Fibroblast of the conjunctiva (primary cell): ENCODE results near the gene GORASP1.

Experiments
- DNase-seq: peaks from one replicate; pipeline ENCODE4 v3.0.0-alpha.2; 2010; ENCODE audit warnings: low read depth

Gene GORASP1

GRCh38 chr3:39141171-39141995 lies 34.0 kb upstream of the GORASP1 start:
- no peak for DNase-seq

GRCh38 chr3:39140341-39140971 lies 33.0 kb upstream of the GORASP1 start:
- no peak for DNase-seq

- no peak for DNase-seq
Observed at GRCh38 chr3:39139442-39139841, 32.0 kb upstream of the GORASP1 start.

- no peak for DNase-seq
Observed at GRCh38 chr3:39138804-39139415, 31.5 kb upstream of the GORASP1 start.

GRCh38 chr3:39137991-39138803 lies 30.8 kb upstream of the GORASP1 start:
- DNase-seq, result no peak

GRCh38 chr3:39137435-39137936 lies 30.1 kb upstream of the GORASP1 start:
- DNase-seq, result no peak

DNA sequence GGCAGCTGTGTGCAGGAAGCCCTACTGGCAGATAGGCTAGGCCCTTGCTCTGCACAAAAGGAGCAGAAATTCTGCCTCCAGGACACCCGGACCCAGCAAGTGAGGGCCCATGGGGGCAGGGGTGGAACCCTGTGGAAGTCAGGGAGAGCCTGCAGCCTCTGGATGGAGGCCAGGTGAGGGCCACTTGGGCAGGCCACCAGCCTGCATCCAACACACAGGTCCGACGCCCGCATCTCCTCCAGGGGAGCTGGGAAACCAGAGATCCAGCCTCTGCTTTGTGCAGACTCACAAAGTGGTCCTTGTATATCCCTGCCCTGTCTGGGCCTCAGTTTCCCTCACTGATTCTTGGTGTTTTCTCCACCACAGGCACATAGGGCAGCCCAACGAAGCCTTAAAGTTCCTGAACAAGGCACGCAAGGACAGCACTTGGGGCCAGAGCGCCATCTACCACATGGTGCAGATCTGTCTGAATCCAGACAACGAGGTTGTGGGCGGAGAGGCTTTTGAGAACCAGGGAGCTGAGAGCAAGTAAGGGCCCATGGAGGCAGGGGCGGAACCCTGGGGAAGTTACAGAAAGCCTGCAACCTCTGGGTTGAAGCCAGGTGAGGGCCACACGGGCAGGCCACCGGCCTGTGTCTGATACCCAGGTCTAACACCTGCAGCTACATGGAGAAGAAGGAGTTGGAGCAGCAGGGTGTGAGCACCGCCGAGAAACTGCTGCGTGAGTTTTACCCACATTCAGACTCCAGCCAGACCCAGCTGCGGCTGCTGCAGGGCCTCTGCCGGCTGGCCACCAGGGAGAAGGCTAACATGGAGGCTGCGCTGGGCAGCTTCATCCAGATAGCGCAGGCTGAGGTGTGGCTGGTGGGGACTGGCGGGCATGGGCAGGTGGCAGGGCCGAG lies 29.4 kb upstream of the GORASP1 start:
- no peak for DNase-seq

DNA sequence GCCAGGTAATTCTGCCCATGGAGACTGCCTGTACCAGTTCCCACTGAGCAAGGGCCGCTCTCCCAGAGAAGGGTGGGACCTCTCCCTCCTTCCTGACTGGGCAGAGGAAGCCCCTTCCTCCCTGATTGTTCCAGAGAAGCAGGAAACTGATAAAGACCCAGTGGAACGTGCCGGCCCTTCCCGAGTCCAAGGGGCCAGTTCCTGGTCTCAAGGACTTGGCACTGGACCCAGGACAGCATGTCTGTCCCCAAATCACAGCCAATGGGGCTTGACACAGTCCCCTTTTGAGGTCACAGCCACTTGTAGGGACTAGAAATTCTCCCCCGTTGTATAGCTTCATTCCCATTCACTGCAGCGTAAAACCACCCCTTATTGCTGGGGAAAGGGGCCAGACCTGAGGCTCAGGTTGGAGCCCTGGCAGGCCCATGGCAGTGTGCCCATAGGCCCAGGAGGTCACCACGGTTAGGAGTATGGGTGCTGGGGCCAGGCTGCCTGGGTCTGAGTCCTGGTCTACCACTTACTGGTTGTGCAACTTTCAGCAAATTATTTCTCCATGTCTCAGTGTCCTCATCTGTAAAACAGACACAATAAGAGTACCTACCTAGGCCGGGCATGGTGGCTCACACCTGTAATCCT lies 27.9 kb upstream of the GORASP1 start:
- no peak for DNase-seq

DNA sequence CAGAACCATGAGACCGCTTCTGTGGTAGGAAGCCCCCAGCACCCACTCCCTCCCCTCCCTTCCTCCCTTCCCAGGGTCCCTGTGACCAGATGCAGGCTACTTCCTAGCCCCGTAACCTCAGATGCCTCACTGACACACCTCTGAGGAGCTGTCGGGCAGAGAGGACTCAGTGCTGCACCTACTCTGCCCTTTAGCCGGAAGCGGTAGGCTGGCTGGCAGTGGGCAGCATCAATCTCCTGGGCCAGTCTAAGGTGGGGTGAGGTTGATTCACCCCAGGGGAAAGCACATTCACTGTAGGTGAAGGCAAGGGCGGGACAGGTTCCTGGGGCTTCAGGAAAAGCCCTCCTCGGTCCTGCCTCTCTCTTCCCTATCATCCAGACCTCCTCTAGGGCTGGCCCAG lies 26.9 kb upstream of the GORASP1 start:
- no peak for DNase-seq

GRCh38 chr3:39133822-39134221 lies 26.4 kb upstream of the GORASP1 start:
- no peak for DNase-seq

- no peak for DNase-seq
Observed at GRCh38 chr3:39133093-39133490, 25.7 kb upstream of the GORASP1 start.

DNA sequence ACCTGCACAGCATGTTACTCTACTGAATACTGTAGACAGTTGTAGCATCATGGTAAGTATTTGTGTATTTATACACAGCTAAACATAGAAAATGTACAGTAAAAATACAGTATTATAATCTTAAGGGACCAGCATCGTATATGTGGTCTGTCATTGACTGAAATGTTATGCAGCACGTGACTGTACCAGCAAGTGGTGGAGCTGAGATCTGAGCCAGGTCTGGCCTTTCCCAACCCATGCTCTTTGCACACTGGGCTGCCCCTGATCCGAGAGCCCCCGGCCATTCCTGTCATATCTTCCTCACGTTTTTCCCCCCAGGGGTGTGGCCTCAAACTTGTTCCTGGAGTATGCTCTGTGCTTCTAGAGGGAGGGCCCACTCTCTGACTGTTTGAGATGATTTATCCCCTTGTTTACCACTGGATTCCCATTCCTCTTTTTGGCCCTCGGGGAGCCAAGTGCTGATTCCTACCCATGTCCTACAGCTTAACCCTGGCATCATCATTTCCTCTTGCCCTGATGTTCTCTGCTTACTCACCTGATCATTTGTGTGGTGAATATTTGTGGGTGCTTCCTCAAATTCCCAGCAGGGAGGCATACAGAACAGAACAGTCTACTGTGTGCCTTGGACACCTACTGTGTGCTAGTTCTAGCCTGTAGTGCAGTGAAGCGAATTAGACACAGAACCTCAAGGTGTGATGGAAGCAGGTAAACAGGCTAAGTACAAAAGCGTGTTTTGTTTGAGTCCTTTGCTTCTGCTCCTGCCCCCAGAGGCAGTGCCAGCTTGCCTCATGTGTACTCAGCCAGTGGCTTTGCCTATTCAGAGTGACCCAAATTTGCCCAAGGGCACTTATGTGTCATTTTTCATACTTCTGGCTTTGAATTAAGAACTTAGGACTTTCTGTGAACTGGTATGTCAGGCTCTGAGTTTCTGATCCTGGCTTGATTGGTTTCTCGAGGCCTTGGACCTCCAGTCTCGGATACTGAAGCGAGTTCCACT lies 25.0 kb upstream of the GORASP1 start:
- DNase-seq, result no peak

- DNase-seq, result no peak
Observed at GRCh38 chr3:39130693-39131265, 23.4 kb upstream of the GORASP1 start.

DNA sequence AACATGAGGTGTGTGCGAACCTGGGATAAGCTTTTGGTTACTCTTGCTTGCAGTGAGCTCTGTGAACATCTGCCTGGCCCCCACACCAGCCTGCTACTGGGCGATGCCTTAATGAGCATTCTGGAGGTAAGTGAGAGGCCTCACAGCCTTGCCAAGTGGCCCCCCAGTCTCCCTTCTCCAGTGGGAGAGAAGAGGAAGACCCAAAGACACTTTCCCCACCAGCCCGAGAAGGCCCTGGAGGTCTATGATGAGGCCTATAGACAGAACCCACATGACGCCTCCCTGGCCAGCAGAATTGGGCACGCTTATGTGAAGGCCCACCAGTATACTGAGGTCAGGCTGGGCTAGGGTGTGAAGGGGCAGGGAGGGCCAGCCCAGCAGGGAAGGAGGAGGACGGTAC lies 22.6 kb upstream of the GORASP1 start:
- no peak for DNase-seq

DNA sequence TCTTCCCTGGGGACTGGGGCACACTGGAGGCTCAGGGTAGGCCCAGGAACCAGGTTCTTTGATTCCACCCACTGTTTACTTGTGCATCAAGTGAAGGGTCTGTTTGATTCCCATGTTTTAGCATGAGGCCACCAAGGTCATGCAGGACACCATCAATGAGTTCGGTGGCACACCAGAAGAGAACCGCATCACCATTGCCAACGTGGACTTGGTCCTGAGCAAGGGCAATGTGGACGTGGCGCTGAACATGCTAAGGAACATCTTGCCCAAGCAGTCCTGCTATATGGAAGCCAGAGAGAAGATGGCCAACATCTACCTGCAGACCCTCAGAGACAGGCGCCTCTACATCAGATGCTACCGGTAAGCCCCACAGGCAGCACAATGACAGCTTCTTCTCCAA lies 21.5 kb upstream of the GORASP1 start:
- DNase-seq, result no peak

- no peak for DNase-seq
Observed at GRCh38 chr3:39127908-39128304, 20.5 kb upstream of the GORASP1 start.

DNA sequence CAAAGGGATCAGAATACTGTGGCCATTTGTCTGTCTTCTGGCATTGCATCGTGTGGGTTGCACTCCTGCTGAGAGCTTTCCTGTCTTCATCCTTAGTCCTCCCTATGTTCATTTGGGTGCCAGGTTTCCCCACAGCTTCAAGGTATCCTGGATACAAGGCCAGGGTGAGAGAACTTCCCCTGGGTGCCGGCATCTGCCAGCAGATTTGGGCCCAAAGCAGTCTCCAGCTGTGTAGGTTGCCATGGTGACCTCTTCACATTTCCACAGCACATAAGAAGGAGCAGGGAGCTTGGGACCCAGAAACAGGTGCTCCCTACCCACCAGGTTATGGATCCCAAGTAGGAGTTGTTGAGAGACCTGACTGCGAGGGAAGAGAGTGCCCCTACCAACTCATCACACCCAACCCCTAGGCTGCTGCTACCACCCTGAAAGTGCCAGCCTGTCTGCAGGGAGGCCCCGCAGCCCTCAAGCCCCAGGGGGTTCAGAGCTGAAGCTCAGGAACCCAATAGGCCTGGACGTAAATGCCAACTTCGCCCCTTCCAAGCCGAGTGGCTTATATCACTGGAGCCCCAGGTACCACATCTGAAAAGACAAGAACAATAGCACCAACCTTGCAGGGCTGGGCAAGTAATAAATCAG lies 20.0 kb upstream of the GORASP1 start:
- no peak for DNase-seq

GRCh38 chr3:39126532-39127071 lies 19.2 kb upstream of the GORASP1 start:
- no peak for DNase-seq
